Gastroesophageal sphincter (tissue), 4 donors: Measurements from ENCODE around the gene TIMM23. TPM values are rescaled to one million over a fixed set of nuclear protein-coding genes. Genes with fewer than 3 reads are reported as not detected.

ENCODE experiments used
- ATAC-seq: fragments of 150-250 bp; one replicate; pipeline ENCODE4 v1.9.1; 2016; ENCODE audit warnings: mild to moderate bottlenecking, moderate library complexity
- H3K27ac ChIP-seq, 4 donors: fragments of 200-600 bp; sonication (generic) in 3 of 4; 1 replicate in 3 of 4; 2 replicates in 1 of 4; pipeline ENCODE4 v1.5.1; 2016 to 2019
- H3K27me3 ChIP-seq: fragments of 200-600 bp; sonication (generic); one replicate; pipeline ENCODE4 v1.5.1; 2019
- H3K36me3 ChIP-seq, 2 donors: fragments of 200-600 bp; sonication (generic); one replicate each; pipeline ENCODE4 v1.5.1; 2019; ENCODE audit warnings: control low read depth in 1 of 2
- H3K4me1 ChIP-seq, 3 donors: fragments of 200-600 bp; sonication (generic); 1 replicate in 2 of 3; 2 replicates in 1 of 3; pipeline ENCODE4 v1.5.1; 2016 to 2019; ENCODE audit warnings: control low read depth in 2 of 3
- H3K4me3 ChIP-seq, 2 donors: fragments of 200-600 bp; sonication (generic); one replicate each; pipeline ENCODE4 v1.5.1; 2019; ENCODE audit warnings: mild to moderate bottlenecking in 1 of 2, moderate library complexity in 1 of 2
- H3K9me3 ChIP-seq, 3 donors: fragments of 200-600 bp; sonication (generic); one replicate each; pipeline ENCODE4 v1.5.1; 2017 to 2019; ENCODE audit warnings: control low read depth in 2 of 3
- EP300 ChIP-seq: sonication (generic); formaldehyde crosslinking; IDR thresholded peaks from one replicate; pipeline ENCODE4 v1.6.1; 2017; ENCODE audit warnings: antibody characterized with exemption, mild to moderate bottlenecking
- POLR2A ChIP-seq, 2 donors: fragments of 450-650 bp; IDR thresholded peaks; one replicate each; pipeline ENCODE4 v1.6.1; 2017; ENCODE audit warnings: antibody characterized with exemption in 2 of 2, mild to moderate bottlenecking in 2 of 2, moderate library complexity in 1 of 2
- POLR2AphosphoS5 ChIP-seq: sonication (generic); formaldehyde crosslinking; IDR thresholded peaks from one replicate; pipeline ENCODE4 v1.6.1; 2017; ENCODE audit warnings: antibody characterized with exemption
- WGBS, 2 donors: methylation state at CpG; one replicate each; pipeline ENCODE4 v1.1.5; 2018; ENCODE audit warnings: low coverage in 1 of 2; 5-methylcytosine and 5-hydroxymethylcytosine counted together
- total RNA-seq, 4 donors: library from RNA; depleted of rRNA; stranded (reverse); fragments of >200 nt; gene quantifications; one replicate each; pipeline ENCODE4 v1.1.0, GENCODE V29; 2016
- TF ChIP-seq, protein P1 (sequence below), 4 experiments: fragments of 200-600 bp in 2 of 4; fragments of 450-650 bp in 2 of 4; sonication (generic) in 1 of 4; IDR thresholded peaks; one replicate each; pipeline ENCODE4 v1.5.1; 2017 to 2019; ENCODE audit warnings: antibody characterized with exemption in 4 of 4, mild to moderate bottlenecking in 2 of 4, moderate library complexity in 2 of 4

Gene TIMM23
- total RNA-seq, 4 donors from 2014 or later, result 56.8 to 80.9 (median 64.5) TPM

DNA sequence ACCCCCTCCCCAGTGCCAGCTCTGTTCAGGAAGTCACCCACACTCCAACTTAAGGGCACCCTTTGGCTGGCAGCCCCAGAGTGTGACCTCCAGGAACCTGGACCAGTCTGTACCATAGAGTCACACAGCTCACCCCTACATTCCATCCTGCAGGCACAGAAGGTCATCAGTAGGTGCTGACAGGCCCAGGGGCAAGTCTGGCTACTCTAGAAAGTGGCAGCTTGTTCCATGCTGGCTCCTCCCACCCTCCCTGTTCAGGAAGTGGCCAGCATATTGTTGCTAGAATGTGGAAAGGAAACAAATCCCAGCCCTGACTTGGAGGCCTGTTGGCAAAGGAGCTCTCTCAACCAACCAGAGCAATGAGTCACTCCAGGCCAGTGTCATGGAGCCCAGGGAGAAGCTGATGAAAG is 61.3 kb downstream of the TIMM23 start:
- no peak for ATAC-seq
- H3K4me3 ChIP-seq, result no peak overlapping the region
- no peaks in the 10 kb centered on the region for H3K36me3 ChIP-seq
- TF ChIP-seq POLR2AphosphoS5 (no peak), EP300 (no peak), POLR2A (IDR thresholded peaks at IDR 0.05) (no peak)
- TF ChIP-seq, protein P1, sequence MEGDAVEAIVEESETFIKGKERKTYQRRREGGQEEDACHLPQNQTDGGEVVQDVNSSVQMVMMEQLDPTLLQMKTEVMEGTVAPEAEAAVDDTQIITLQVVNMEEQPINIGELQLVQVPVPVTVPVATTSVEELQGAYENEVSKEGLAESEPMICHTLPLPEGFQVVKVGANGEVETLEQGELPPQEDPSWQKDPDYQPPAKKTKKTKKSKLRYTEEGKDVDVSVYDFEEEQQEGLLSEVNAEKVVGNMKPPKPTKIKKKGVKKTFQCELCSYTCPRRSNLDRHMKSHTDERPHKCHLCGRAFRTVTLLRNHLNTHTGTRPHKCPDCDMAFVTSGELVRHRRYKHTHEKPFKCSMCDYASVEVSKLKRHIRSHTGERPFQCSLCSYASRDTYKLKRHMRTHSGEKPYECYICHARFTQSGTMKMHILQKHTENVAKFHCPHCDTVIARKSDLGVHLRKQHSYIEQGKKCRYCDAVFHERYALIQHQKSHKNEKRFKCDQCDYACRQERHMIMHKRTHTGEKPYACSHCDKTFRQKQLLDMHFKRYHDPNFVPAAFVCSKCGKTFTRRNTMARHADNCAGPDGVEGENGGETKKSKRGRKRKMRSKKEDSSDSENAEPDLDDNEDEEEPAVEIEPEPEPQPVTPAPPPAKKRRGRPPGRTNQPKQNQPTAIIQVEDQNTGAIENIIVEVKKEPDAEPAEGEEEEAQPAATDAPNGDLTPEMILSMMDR (IDR thresholded peaks at IDR 0.05), result no peak
- H3K9me3 ChIP-seq, result no peaks in the 10 kb centered on the region
- peaks cover 6% of the 10 kb centered on the region for H3K27me3 ChIP-seq
- peaks cover 9 to 21% (median 10%) of the 10 kb centered on the region in 3 donors for H3K4me1 ChIP-seq
- no peak overlapping the region for H3K27ac ChIP-seq

DNA sequence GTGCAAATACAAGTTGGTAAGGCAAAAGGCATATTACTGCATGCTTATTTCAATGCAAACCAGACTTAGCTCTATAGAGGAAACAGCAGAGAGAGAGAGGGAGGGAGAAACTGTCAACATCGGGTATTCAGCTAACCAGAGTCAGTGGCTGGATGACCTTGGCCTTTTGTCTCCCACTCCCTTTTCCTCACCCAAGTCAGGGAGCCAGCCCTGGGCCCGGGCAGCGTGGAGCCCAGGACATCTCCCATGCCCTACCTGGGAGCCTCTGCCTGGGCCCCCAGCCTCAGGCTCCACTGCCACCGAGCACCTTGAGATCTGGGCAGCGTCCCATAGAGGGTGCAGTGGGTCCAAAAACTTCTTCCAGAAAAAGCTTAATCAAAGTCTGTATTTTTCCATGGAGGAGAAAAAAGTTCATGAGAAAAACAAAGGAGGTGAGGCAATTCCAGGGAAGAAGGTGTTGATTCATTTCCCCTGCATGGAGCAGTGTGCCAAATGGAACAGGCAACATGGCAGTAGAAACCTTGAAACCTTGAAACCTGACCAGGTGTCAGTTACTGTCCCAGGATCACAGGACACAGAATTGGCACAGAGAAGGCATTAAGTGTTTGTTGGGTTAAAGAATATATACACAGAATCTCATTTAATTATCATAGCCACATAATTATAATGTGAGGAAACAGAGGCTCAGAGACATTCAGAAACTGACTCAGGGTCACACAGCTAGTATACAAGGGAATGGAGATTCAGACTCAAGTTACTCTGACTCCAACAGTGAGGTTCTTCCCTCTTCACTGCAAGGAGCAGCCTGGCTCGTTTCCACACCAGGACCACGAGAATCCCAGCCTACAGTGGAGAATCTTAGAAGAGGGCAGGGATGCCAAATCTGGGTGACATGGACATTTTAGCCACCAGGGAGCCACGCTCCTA is 63.9 kb downstream of the TIMM23 start:
- no peak for ATAC-seq
- 58% methylated on average over 4 of the region's 8 CpGs; no CpG with 5 or more reads in 1 of the 2 donors for WGBS, 2 donors
- Histone ChIP-seq H3K4me3 (no peak overlapping the region), H3K9me3 (no peaks in the 10 kb centered on the region), H3K36me3 (no peaks in the 10 kb centered on the region), H3K27me3 (peaks cover 22% of the 10 kb centered on the region), H3K27ac (no peak overlapping the region), H3K4me1 (peaks cover 0 to under 1% (median 0%) of the 10 kb centered on the region in 3 donors)
- TF ChIP-seq, protein P1 (IDR thresholded peaks at IDR 0.05), result no peak
- TF ChIP-seq POLR2AphosphoS5, result no peak
- TF ChIP-seq EP300, result no peak
- no peak for TF ChIP-seq POLR2A (IDR thresholded peaks at IDR 0.05)

DNA sequence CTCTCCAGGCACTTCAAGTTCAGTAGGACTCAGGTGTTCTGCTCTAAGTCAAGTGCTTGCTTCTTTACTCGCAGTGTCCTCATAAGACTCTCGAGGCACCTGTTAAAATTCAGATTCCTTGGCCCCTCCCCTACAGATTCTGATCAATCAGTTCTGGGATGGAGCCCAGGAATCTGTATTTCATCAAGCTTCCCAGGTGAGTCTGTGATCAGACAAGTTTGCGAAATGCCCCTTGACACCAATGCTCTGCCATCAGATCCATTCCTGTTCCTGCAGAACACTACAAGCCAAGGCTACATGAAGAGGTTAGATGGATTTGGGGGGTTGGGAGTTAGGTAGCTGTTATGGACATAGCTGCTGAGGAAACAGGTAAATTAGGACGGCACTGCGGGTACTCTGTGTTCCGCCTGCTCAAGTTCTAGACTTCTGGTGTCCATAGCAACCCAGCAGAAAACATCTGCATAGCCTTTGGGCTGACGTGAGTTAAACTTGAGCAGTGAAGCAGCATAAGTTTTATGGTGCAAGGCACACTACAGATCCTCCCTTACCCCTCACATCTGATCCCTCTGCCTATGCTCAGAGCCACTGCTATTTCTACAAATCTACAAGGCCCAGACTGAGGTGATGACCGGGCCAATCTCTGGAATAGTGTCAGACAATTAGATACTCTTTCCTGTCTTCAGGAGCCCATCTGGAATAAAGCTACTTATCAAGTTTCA is 65.0 kb downstream of the TIMM23 start:
- Histone ChIP-seq H3K9me3 (no peaks in the 10 kb centered on the region), H3K27me3 (peaks cover 22% of the 10 kb centered on the region), H3K36me3 (no peaks in the 10 kb centered on the region), H3K4me3 (no peak overlapping the region), H3K27ac (no peak overlapping the region), H3K4me1 (no peaks in the 10 kb centered on the region)
- TF ChIP-seq, protein P1 (IDR thresholded peaks at IDR 0.05), result no peak
- TF ChIP-seq POLR2AphosphoS5 (no peak), POLR2A (IDR thresholded peaks at IDR 0.05) (no peak), EP300 (no peak)
- 80 to 87% methylated on average over 1 to 5 of the region's 8 CpGs for WGBS, 2 donors
- ATAC-seq, result no peak

GRCh38 chr10:46040004-46040403 is 67.7 kb downstream of the TIMM23 start:
- WGBS, 2 donors, result 40 to 76% methylated on average over 3 of the region's 3 CpGs
- Histone ChIP-seq H3K27me3 (peaks cover 31% of the 10 kb centered on the region), H3K27ac (no peak overlapping the region), H3K4me3 (no peak overlapping the region), H3K9me3 (no peaks in the 10 kb centered on the region), H3K4me1 (no peaks in the 10 kb centered on the region), H3K36me3 (no peaks in the 10 kb centered on the region)
- TF ChIP-seq EP300, result no peak
- TF ChIP-seq, protein P1 (IDR thresholded peaks at IDR 0.05), result no peak
- no peak for TF ChIP-seq POLR2AphosphoS5
- TF ChIP-seq POLR2A (IDR thresholded peaks at IDR 0.05), result no peak
- no peak for ATAC-seq
